Measurements from ENCODE around the gene CLPTM1L.

DNA sequence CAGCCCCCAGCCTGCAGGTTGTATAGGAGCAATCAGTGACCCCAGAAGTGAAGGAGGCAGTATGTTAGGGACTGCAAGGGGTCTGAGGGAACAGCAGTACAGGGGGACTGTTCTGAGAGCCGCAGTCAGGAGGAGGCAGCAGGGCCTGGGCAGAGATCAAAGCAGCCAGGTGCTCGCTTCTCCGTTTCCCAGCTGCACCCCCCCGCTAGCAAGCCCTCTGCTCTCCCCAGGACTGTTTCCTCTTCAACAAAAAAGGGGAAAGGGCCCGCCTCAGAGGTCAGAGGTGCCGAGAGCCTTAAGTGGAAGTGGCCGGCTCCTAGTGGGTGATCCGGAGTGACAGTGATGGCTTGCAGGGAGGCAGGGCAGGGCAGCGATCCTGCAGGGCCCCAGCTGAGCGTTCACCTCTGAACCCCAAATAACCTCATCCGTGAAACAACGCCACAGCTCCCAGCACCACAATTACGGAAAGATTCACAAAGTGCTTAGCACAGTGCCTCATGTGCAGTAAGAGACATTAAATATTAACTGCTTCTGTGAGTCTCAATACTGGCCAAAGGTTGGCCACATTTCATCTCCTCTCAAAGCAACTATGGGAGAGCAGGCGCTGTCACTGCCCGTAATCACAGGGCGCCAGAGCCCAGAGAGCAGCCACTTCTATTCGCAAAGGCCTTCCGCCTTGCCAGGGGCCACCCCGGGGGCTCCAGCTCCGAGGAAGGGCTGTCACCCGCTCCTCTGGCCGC, 8.0 kb downstream of the CLPTM1L start:
- no peak for TF ChIP-seq CTBP1 (IDR thresholded peaks at IDR 0.05; ENCODE audit: borderline replicate concordance)
- no peak for TF ChIP-seq ELF4 (IDR thresholded peaks at IDR 0.05)
- TF ChIP-seq SP1 (IDR thresholded peaks at IDR 0.05), result no peak
- TF ChIP-seq ZNF384 (IDR thresholded peaks at IDR 0.05), result no peak

All from HEK293T (cell line).